ENCODE results near the gene LMO3. TPM values are rescaled to one million over a fixed set of nuclear protein-coding genes. Genes with fewer than 3 reads are reported as not detected.
A peak's percentile ranks its signal among the peaks of the same experiment; 100 is the strongest.

The LMO3 gene
- total RNA-seq, 1 donor from 2014 or later, result 54.3 TPM

DNA sequence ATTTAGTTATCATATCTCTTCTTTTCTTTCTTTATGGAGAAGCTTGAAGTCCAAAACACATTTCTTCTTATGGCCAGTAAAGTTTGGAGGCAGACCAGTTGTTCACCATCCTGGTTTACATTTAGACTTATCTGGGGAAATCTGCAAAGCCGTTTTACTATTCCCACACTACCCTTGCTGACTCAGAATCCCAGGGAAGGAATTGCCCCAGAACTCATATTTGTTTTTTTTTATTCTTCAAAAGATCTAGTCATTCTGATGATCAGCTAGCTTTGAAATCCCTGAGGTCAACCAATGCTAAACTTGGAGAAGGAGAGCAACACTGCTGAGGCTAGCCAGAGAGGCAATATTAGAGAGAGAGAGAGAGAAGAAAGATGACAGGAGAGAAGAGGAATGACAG, 12.3 kb upstream of the LMO3 start:
- H2AFZ ChIP-seq (replicated peaks), result no peak overlapping the region
- no peak for DNase-seq (ENCODE audit: low spot score)
- no peaks in the 10 kb centered on the region for H3K9me3 ChIP-seq (ENCODE audit: low read depth)
- no peak overlapping the region for H3K4me3 ChIP-seq
- H3K27ac ChIP-seq, result no peak overlapping the region
- no peak overlapping the region for H3K4me3 Mint-ChIP-seq
- H3K4me2 ChIP-seq, result no peak overlapping the region
- no peaks in the 10 kb centered on the region for H3K27me3 ChIP-seq
- no peak overlapping the region for H3K9ac ChIP-seq
- H3K4me1 Mint-ChIP-seq, result no peaks in the 10 kb centered on the region
- no peak overlapping the region for H3K27ac Mint-ChIP-seq
- TF ChIP-seq EZH2phosphoT487 (IDR thresholded peaks at IDR 0.05), result no peak
- no peak for TF ChIP-seq EZH2 (IDR thresholded peaks at IDR 0.05)
- TF ChIP-seq, protein P1, sequence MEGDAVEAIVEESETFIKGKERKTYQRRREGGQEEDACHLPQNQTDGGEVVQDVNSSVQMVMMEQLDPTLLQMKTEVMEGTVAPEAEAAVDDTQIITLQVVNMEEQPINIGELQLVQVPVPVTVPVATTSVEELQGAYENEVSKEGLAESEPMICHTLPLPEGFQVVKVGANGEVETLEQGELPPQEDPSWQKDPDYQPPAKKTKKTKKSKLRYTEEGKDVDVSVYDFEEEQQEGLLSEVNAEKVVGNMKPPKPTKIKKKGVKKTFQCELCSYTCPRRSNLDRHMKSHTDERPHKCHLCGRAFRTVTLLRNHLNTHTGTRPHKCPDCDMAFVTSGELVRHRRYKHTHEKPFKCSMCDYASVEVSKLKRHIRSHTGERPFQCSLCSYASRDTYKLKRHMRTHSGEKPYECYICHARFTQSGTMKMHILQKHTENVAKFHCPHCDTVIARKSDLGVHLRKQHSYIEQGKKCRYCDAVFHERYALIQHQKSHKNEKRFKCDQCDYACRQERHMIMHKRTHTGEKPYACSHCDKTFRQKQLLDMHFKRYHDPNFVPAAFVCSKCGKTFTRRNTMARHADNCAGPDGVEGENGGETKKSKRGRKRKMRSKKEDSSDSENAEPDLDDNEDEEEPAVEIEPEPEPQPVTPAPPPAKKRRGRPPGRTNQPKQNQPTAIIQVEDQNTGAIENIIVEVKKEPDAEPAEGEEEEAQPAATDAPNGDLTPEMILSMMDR (IDR thresholded peaks at IDR 0.05), result no peak
- H3K4me1 ChIP-seq, result no peaks in the 10 kb centered on the region
- H3K36me3 Mint-ChIP-seq, result no peaks in the 10 kb centered on the region
- H3K79me2 ChIP-seq (ENCODE audit: low read depth), result no peaks in the 10 kb centered on the region
- no peaks in the 10 kb centered on the region for H3K9me3 Mint-ChIP-seq
- no peaks in the 10 kb centered on the region for H3K27me3 Mint-ChIP-seq (ENCODE audit: insufficient read depth, low read depth)
- no peaks in the 10 kb centered on the region for H3F3A ChIP-seq (ENCODE audit: low read depth)
- H4K20me1 ChIP-seq (ENCODE audit: low read depth), result no peaks in the 10 kb centered on the region
- no peaks in the 10 kb centered on the region for H3K36me3 ChIP-seq

DNA sequence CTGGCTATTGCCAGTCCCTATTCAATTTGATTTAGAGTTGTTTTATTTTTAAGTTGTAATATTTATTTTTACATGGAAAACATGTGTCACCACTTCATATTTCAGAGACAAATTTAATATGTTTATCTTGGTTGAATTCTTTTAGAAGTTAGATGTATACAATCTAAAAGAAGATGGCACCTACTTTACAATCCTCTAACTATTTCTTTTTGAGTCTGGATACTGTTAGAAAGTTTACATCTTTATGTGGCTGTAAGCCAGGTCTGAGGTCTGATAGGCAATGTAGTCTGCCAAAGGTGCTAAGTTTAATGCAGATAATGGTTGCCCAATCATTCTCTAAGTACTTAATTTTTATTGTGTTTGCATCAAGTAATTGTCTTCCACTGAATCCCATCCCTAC, 7.2 kb upstream of the LMO3 start:
- Histone ChIP-seq H3K4me1 (peaks cover 33% of the 10 kb centered on the region), H3K27ac (no peak overlapping the region), H2AFZ (replicated peaks) (peak overlapping the region; percentile 2), H3K9me3 (ENCODE audit: low read depth) (no peaks in the 10 kb centered on the region), H3F3A (ENCODE audit: low read depth) (no peaks in the 10 kb centered on the region), H3K27me3 (peaks cover 26% of the 10 kb centered on the region), H3K36me3 (no peaks in the 10 kb centered on the region), H3K4me3 (no peak overlapping the region), H3K79me2 (ENCODE audit: low read depth) (no peaks in the 10 kb centered on the region), H3K4me2 (no peak overlapping the region), H3K9ac (no peak overlapping the region), H4K20me1 (ENCODE audit: low read depth) (no peaks in the 10 kb centered on the region)
- no peaks in the 10 kb centered on the region for H3K9me3 Mint-ChIP-seq
- H3K36me3 Mint-ChIP-seq, result no peaks in the 10 kb centered on the region
- peaks cover 5% of the 10 kb centered on the region for H3K27me3 Mint-ChIP-seq (ENCODE audit: insufficient read depth, low read depth)
- H3K4me1 Mint-ChIP-seq, result peaks cover 33% of the 10 kb centered on the region
- no peak overlapping the region for H3K4me3 Mint-ChIP-seq
- TF ChIP-seq EZH2phosphoT487 (IDR thresholded peaks at IDR 0.05) (no peak), EZH2 (IDR thresholded peaks at IDR 0.05) (no peak)
- TF ChIP-seq, protein P1 (IDR thresholded peaks at IDR 0.05), result no peak
- no peak overlapping the region for H3K27ac Mint-ChIP-seq
- no peak for DNase-seq (ENCODE audit: low spot score)

DNA sequence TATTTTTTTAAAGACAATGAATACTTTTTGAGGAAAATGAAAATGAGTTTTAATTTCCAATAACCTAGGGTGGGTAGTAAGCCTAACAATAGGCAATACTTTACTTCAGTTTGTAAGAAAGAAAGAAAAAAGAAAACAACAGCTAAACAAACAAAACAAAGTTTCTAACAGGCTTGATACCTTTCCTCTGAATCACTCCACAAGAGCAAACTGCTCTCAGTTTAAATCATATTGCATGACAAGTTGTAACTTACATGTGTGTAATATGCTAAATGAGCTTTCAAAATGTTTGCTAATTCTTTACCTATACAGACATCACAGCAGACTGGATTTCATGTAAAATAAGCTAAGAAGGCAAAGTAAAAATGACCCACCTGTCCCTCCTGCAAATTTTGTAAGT, 6.7 kb upstream of the LMO3 start:
- H3K4me2 ChIP-seq, result no peak overlapping the region
- H2AFZ ChIP-seq (replicated peaks), result no peak overlapping the region
- no peak overlapping the region for H3K4me3 Mint-ChIP-seq
- H3K36me3 ChIP-seq, result no peaks in the 10 kb centered on the region
- H3K27ac Mint-ChIP-seq, result no peak overlapping the region
- no peak for DNase-seq (ENCODE audit: low spot score)
- H3K9ac ChIP-seq, result no peak overlapping the region
- H3K36me3 Mint-ChIP-seq, result no peaks in the 10 kb centered on the region
- H3K4me1 Mint-ChIP-seq, result peaks cover 39% of the 10 kb centered on the region
- H3K27me3 Mint-ChIP-seq (ENCODE audit: insufficient read depth, low read depth), result peaks cover 5% of the 10 kb centered on the region
- H3F3A ChIP-seq (ENCODE audit: low read depth), result no peaks in the 10 kb centered on the region
- H3K27me3 ChIP-seq, result peaks cover 32% of the 10 kb centered on the region
- no peaks in the 10 kb centered on the region for H3K9me3 Mint-ChIP-seq
- no peaks in the 10 kb centered on the region for H3K9me3 ChIP-seq (ENCODE audit: low read depth)
- H4K20me1 ChIP-seq (ENCODE audit: low read depth), result no peaks in the 10 kb centered on the region
- H3K27ac ChIP-seq, result no peak overlapping the region
- no peaks in the 10 kb centered on the region for H3K79me2 ChIP-seq (ENCODE audit: low read depth)
- H3K4me1 ChIP-seq, result peaks cover 38% of the 10 kb centered on the region
- H3K4me3 ChIP-seq, result no peak overlapping the region
- TF ChIP-seq, protein P1 (IDR thresholded peaks at IDR 0.05), result no peak
- TF ChIP-seq EZH2 (IDR thresholded peaks at IDR 0.05) (no peak), EZH2phosphoT487 (IDR thresholded peaks at IDR 0.05) (no peak)
